GM18951 (cell line): Measurements from ENCODE around the gene HTRA3.

Experiments used
- POLR2A ChIP-seq: IDR thresholded peaks from 4 replicates; pipeline ENCODE4 v1.6.1; 2011; ENCODE audit warnings: mild to moderate bottlenecking; ENCODE audit not compliant: insufficient read length, insufficient read depth; ENCODE audit errors: extremely low read depth
- in situ Hi-C: fragments of 300-500 bp; cut with MboI; formaldehyde crosslinking; loops from one replicate; pipeline ENCODE4 v1.12.0; 2022; ENCODE audit warnings: low sequenced_read_pairs, mixed read lengths, inconsistent platforms; ENCODE audit not compliant: unreplicated experiment

The HTRA3 gene

GRCh38 chr4:8329560-8329858, 60.0 kb downstream of the HTRA3 start:
- no peak for TF ChIP-seq POLR2A
- in situ Hi-C loops = no loop called here

DNA sequence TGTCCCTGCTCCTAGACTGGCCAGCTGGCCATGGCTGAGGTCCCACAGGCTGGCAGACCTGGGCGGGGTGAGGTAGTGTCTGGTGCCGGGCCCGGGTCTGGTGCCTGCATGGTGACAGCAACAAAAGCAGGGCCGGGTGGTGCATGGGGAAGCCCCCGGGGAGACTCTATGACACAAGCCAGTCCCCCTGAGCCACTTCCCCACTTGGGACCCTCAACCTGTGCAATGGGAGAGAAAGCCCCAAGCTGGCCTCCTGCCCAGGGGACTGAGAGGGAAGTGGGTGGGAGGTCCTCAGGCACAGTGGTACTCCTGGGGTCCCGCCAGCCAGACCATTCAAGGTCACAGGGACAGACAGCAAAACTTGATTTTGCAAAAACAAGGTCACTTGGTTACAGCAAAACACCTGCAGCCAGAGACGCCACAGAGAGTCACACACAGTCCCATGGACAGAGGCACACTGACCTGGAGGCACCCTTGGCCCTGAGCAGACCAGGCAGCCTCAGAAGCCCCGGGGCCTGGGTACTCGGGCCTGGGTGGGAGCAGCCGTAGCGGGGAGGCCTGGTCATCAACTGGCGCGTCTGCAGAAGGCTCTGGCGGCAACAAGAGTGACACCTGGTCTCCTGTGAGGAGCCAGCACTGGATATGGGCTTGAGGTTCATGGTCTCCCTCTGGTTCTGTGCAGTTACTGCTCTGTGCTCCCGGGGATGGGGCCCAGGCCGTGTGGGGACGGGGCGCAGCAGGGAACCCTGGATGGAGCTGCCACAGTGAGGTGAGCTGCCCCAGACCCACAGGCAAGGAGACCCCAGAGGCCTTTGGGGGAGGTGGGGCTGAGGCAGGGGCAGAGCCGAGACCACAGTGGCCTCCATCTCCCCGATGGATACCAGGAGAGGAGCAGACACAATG, 60.6 kb downstream of the HTRA3 start:
- in situ Hi-C loops = no loop called here
- TF ChIP-seq POLR2A = no peak

DNA sequence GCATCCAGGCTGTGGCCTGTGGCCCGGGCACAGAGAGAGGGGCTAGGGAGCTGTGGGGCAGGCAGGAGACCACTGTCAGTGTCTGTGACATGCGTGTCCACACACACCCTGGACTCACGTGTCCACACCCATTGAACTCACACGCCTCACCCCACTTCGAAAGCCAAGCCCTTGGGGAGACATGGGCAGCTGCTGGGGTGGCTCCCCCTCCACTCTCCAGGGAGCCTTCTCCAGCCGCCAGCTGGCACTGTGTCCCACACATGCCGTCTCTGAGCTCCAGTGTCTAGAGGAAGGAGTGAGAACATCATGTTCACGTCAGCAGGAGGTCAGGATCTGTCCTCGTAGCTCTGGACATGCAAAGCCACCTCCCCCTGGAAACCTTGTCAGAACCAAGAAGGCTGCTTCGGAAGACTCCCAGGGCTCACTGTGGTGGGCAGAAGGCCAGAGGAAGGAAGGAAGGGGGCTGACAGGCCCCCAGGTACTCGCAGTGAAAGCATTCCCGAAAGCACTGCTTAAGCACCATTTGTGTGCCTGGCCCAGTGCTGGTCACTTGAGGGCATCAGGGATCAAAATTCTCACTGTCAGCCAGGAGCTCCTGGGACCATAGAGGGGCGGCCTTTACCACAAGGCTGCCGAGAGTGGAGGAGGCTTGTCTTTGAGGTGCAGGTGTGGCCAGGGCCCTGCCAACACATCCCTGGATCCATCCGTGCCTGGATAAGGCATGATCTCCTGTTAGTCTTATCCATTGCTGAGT, 61.4 kb downstream of the HTRA3 start:
- in situ Hi-C loops = no loop called here
- TF ChIP-seq POLR2A = no peak

DNA sequence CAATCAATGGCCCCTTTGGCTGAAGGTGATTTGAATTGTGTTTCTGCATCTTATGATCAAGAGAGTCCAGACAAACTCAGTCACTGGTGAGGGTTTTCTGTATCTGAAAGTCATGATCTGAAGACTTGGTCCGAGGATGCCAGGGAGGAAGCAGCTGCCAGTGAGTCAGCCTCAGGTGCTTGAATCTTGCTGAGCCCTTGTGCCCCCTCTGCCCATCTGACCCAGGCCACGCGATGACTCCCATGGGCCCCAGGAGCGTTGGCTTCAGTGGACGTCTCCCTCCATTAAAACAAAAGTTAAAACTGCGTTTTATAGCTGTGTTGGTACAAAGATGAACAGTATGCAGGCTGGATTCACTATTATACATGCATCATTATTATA, 62.0 kb downstream of the HTRA3 start:
- no peak for TF ChIP-seq POLR2A
- in situ Hi-C loops = no loop called here

DNA sequence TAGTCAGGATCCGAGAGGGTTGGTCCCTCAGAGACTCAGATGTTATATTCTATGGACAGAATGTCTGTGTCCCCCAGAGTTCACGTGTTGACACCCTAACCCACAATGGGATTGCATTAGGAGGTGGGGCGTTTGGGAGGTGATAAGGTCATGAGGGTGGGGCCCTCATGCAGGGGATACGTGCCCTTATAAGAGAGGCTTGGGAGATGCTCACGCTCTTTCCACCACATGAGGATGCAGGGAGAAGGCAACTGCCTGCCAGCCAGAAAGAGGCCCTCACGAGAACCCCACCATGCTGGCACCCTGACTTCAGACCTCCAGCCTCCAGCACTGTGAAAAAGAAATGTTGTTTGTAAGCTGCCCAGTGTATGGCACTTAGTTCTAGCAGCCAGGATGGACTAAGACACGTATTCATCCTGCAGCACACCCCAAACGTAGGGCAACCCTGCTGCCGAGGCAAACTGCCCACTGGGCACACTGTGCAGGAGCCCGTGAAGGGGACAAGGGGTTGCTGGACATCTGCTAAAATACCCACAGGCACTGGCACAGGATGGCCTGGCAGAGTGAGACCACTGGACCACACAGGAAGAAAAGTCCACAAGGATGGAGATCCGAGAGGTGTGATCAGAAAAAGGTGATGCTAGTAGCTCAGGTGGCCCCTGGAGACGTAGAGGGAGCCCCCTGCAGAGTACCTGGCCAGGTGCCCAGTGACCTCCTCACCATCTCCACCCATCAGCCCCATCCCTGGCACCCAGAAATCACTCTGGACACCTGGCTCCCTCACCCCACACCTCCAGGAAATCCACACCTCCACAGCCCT, 62.7 kb downstream of the HTRA3 start:
- TF ChIP-seq POLR2A = no peak
- in situ Hi-C loops = no loop called here

DNA sequence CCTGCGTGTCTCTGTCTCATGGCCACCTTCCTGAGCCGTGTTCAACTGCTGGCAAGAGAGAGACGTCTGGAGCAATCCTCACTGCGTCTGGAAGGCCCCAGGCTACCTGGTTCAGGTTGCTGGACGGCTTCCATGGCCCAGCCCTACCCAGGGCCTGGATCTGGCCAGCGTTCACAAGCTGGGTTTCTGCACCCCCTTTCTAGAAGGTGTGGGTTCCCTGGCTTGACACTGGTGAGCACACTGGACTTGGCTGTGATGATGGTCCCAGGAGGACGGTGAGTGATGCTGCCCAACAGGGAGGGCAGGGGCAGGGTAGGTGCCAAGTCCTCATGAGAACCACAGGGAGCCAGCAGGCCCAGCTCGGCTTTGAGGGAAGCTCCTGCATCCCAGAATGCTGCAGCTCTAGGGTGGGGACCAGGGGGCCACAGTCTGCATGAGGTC, 63.4 kb downstream of the HTRA3 start:
- in situ Hi-C loops = no loop called here
- TF ChIP-seq POLR2A = no peak

DNA sequence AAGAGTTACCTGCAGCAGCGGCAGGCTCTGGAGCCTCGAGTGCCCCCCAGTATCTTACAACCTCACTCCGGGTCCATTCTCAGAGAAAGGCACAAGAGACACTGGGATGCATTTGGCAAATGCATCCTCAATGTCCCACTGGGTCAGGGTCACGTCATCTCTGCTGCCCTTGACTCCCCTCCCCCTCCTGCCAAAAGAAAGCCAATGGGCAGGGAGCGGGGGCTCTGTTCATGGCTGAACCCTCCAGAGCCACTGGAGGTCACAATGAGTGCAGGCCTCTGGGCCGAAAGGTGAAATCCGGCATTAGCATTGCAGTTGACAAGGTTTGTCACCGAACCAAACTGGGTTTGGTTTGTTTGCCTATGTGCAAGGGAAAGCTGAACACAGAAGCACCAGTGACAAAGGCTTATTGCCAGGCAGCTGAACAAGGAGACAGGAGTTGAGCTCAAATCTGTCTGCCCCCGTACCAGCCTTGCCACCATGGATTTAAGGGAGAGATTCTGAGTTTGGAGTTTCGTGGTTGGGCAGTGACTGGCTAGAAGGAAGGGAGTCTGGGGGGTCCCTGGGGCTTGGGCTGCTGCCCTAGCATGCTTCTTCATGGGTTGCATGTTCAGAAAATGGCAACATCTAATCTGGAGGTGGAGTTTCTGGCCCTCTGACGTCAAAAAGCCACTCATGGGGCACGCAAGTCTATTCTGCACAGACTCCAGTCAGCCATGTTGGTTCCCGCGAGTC, 64.3 kb downstream of the HTRA3 start:
- TF ChIP-seq POLR2A = no peak
- in situ Hi-C loops = no loop called here

DNA sequence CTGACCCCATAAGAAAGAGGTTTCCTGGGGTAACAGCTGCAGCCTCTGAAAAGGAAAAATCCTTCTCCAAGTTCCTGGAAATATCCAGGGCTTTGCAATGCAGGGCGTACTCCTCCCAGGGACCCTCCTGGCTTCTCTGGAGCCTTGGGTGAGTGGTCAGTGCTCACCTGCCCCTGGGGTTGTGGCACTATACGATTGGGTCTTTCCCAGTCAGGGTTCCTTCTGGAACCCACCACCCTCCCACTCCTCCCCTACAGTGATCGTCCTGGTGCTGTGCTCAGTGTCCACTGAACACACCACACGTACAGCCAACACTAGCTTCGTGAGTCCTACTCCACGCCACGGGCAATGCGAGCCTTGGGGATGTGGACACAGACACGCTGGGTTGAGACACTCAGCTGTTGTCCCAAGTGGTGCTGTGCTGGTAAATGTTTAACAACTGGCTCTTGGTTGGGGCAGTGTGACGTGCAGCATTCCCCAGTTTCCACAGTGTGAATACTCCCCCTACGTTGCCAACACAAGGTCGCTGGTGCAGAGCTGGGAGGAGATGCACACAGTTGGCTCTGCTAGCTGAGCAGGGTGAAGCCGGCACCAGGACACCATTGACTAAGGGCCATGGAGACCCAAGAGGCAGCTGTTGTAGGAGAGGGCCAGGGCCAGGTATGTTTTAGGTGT, 65.4 kb downstream of the HTRA3 start:
- no peak for TF ChIP-seq POLR2A

GRCh38 chr4:8335848-8336247, 66.3 kb downstream of the HTRA3 start:
- in situ Hi-C loops = no loop called here
- TF ChIP-seq POLR2A = no peak

More for the DNA sequence above, 65.4 kb downstream of the HTRA3 start:
- in situ Hi-C loops = no loop called here

DNA sequence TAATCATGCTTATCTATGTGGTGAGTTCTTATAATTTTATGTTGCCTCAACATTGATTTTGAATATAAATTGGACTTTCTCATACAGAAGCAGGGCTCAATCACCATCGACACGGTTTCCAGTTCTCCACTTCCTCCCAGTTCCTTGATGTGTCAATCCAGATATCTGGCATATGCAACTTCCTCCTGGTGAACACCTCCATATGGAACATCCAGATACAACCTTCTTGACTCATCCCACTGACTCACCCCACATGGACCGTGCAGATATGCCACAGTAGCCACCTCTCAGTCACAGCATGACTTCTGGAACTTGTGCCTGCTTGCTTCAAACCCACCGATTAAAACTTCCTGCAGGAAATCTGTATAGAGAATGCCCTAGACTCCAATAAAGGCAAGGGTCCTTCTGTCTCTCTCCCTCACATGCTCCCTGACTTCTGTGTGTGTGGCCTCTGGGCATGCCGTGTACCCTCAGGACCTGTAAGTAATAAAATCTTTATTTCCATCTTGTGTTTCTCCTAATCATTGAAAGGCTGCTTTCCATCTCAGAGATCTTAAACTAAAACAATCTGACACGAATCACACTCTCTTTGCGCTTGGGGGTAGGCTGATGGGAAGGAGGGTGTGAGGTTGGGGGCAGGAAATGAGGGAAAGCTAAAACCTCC, 67.0 kb downstream of the HTRA3 start:
- in situ Hi-C loops = no loop called here
- no peak for TF ChIP-seq POLR2A

DNA sequence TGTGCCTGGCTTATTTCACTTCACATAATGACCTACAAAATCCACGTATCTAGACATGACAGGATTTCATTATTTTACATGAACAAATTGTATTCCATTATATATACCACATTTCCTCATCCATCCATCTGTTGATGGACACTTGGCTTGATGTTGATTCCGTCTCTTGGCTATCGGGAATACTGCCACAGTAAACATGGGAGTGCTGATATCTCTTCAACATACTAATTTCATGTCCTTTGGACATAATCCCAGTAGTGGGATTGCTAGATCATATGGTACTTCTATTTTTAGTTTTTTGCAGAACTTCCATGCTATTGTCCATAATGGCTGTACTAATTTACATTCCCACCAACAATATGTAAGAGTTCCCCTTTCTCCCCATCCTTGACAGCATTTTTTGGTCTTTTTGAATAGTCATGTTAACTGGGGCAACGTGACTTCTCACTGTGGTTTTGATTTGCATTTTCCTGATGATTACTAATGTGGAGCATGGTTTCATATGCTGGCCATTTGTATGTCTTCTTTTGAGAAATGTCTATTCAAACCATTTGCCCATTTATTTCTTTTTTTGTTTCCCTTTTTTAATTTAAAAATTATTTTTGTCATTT, 68.9 kb downstream of the HTRA3 start:
- no peak for TF ChIP-seq POLR2A
- in situ Hi-C loops = no loop called here
